ENCODE results near the gene STRIP2.

GRCh38 chr7:129401228-129401966, 32.8 kb upstream of the STRIP2 start:
- TF ChIP-seq, protein P1, sequence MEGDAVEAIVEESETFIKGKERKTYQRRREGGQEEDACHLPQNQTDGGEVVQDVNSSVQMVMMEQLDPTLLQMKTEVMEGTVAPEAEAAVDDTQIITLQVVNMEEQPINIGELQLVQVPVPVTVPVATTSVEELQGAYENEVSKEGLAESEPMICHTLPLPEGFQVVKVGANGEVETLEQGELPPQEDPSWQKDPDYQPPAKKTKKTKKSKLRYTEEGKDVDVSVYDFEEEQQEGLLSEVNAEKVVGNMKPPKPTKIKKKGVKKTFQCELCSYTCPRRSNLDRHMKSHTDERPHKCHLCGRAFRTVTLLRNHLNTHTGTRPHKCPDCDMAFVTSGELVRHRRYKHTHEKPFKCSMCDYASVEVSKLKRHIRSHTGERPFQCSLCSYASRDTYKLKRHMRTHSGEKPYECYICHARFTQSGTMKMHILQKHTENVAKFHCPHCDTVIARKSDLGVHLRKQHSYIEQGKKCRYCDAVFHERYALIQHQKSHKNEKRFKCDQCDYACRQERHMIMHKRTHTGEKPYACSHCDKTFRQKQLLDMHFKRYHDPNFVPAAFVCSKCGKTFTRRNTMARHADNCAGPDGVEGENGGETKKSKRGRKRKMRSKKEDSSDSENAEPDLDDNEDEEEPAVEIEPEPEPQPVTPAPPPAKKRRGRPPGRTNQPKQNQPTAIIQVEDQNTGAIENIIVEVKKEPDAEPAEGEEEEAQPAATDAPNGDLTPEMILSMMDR (IDR thresholded peaks at IDR 0.05): no peak
- no peak for TF ChIP-seq EZH2 (IDR thresholded peaks at IDR 0.05; ENCODE audit: borderline replicate concordance, insufficient read depth, low read depth, low read length, poor library complexity, severe bottlenecking)
